K562 (cell line): Measurements from ENCODE around the gene SMYD1. TPM values are rescaled to one million over a fixed set of nuclear protein-coding genes. Genes with fewer than 3 reads are reported as not detected.
A peak's percentile ranks its signal among the peaks of the same experiment; 100 is the strongest.

Experiments
- ARID3A ChIP-seq: IDR thresholded peaks from 2 replicates; pipeline ENCODE4 v1.6.1; 2012; ENCODE audit warnings: low read depth, low read length, improper control_type of control experiment, borderline replicate concordance
- BRD4 ChIP-seq: fragments of 200-600 bp; sonication (generic); IDR thresholded peaks from 2 replicates; pipeline ENCODE4 v1.6.1; 2017; ENCODE audit warnings: inconsistent platforms
- CREB3 ChIP-seq: fragments of 450-650 bp; conservative IDR thresholded peaks from 2 replicates; pipeline ENCODE4 v1.6.1; 2016; ENCODE audit warnings: missing genetic modification characterization, low read depth, mild to moderate bottlenecking, missing compliant biosample characterization, moderate library complexity
- DNMT1 ChIP-seq: fragments of 450-650 bp; IDR thresholded peaks from 2 replicates; pipeline ENCODE4 v1.6.1; 2016; ENCODE audit warnings: antibody characterized with exemption, mild to moderate bottlenecking
- EZH2 ChIP-seq: IDR thresholded peaks from 2 replicates; pipeline ENCODE4 v1.6.1; 2012; ENCODE audit warnings: low read depth, mild to moderate bottlenecking, inconsistent platforms, low read length, borderline replicate concordance
- FOXM1 ChIP-seq, 2 experiments: fragments of 450-650 bp in 1 of 2; sonication (generic) in 1 of 2; formaldehyde crosslinking in 1 of 2; IDR thresholded peaks; 2 replicates each; pipeline versions ENCODE4 v1.6.1 to v1.9.0; 2017 to 2022; ENCODE audit warnings: low read depth in 2 of 2, mild to moderate bottlenecking in 2 of 2, missing genetic modification reagents in 1 of 2, moderate library complexity in 1 of 2
- HIVEP1 ChIP-seq: fragments of 250-450 bp; sonication (Bioruptor Pico); IDR thresholded peaks from 2 replicates; pipeline ENCODE4 v1.4.0; 2020; ENCODE audit warnings: mild to moderate bottlenecking
- ILF3 ChIP-seq: fragments of 450-650 bp; IDR thresholded peaks from 2 replicates; pipeline ENCODE4 v1.6.1; 2018; ENCODE audit warnings: antibody characterized with exemption, mild to moderate bottlenecking, moderate library complexity, borderline replicate concordance
- MBD2 ChIP-seq: sonication (generic); IDR thresholded peaks from 2 replicates; pipeline ENCODE4 v1.6.1; 2016; ENCODE audit warnings: low read depth, borderline replicate concordance
- MTA3 ChIP-seq: fragments of 450-650 bp; formaldehyde crosslinking; IDR thresholded peaks from 2 replicates; pipeline ENCODE4 v1.6.1; 2017; ENCODE audit warnings: mild to moderate bottlenecking, borderline replicate concordance
- PBX2 ChIP-seq, 2 experiments: IDR thresholded peaks in 1 of 2; conservative IDR thresholded peaks in 1 of 2; 2 replicates each; pipeline ENCODE4 v1.6.1; 2016; ENCODE audit warnings: low read depth in 2 of 2, mild to moderate bottlenecking in 1 of 2, missing compliant biosample characterization in 1 of 2, missing genetic modification characterization in 1 of 2, moderate library complexity in 1 of 2
- PCBP2 ChIP-seq: fragments of 200-400 bp; formaldehyde crosslinking; IDR thresholded peaks from 2 replicates; pipeline ENCODE4 v1.6.1; 2018; ENCODE audit warnings: low read length, low read depth, mild to moderate bottlenecking, moderate library complexity; ENCODE audit not compliant: poor library complexity, severe bottlenecking
- PKNOX1 ChIP-seq: fragments of 450-650 bp; IDR thresholded peaks from 2 replicates; pipeline ENCODE4 v1.6.1; 2016
- PREB ChIP-seq: sonication (generic); formaldehyde crosslinking; IDR thresholded peaks from 2 replicates; pipeline ENCODE4 v1.8.1; 2023; ENCODE audit warnings: mild to moderate bottlenecking, missing genetic modification reagents
- PRMT5 ChIP-seq: sonication (generic); formaldehyde crosslinking; IDR thresholded peaks from 2 replicates; pipeline ENCODE4 v1.5.0; 2020; ENCODE audit warnings: missing genetic modification reagents
- SMARCA4 ChIP-seq: fragments of 450-650 bp; IDR thresholded peaks from 2 replicates; pipeline ENCODE4 v1.6.1; 2016
- STAT5B ChIP-seq: fragments of 250-450 bp; sonication (Bioruptor Pico); IDR thresholded peaks from 2 replicates; pipeline ENCODE4 v1.8.0; 2021; ENCODE audit warnings: mild to moderate bottlenecking, inconsistent platforms
- TEAD1 ChIP-seq, 2 experiments: fragments of 450-650 bp in 1 of 2; sonication (generic) in 1 of 2; formaldehyde crosslinking; IDR thresholded peaks; 2 replicates each; pipeline versions ENCODE4 v1.4.0 to v1.8.0; 2020 to 2022; ENCODE audit warnings: mild to moderate bottlenecking in 2 of 2, missing genetic modification reagents in 1 of 2
- XRCC3 ChIP-seq: fragments of 450-650 bp; IDR thresholded peaks from 2 replicates; pipeline ENCODE4 v1.6.1; 2017; ENCODE audit warnings: mild to moderate bottlenecking, moderate library complexity
- ZFP36 ChIP-seq: fragments of 150-350 bp; IDR thresholded peaks from 2 replicates; pipeline ENCODE4 v1.6.1; 2018; ENCODE audit warnings: low read length, low read depth; ENCODE audit not compliant: partially characterized antibody
- ZNF224 ChIP-seq: sonication (generic); formaldehyde crosslinking; IDR thresholded peaks from 2 replicates; pipeline ENCODE4 v1.8.0; 2022; ENCODE audit warnings: mild to moderate bottlenecking, missing genetic modification reagents
- ZNF583 ChIP-seq: fragments of 250-450 bp; sonication (Bioruptor Pico); IDR thresholded peaks from 2 replicates; pipeline ENCODE4 v1.4.0; 2020
- polyA plus RNA-seq, 8 experiments: library from polyadenylated mRNA; depleted of rRNA in 4 of 8; stranded (reverse) in 5 of 8; unstranded in 3 of 8; fragments of >200 nt; fragmentation: Nextera tagmentation in 2 of 8; fragmentation: Illumina TruSeq in 1 of 8; extraction: Ambion mirVana in 2 of 8; extraction: Trizol in 1 of 8; gene quantifications; 2 replicates each; pipeline versions ENCODE4 v1.2.1 to v1.2.3, GENCODE V29; 2011 to 2014; ENCODE audit warnings: inconsistent platforms in 1 of 8, missing spikeins in 1 of 8
- total RNA-seq, 7 experiments: library from RNA; depleted of rRNA in 6 of 7; stranded (reverse); fragments of >200 nt in 6 of 7; fragmentation: Illumina TruSeq in 2 of 7; extraction: Trizol in 2 of 7; gene quantifications; 2 replicates each; pipeline versions ENCODE4 v1.2.1 to v1.2.3, GENCODE V29; 2011 to 2021; ENCODE audit warnings: low replicate concordance in 1 of 7

SMYD1 gene
- total and polyA plus RNA-seq, 9 of the 15 experiments (the other 6 are each of a cell fraction or from before 2014, with no cell fraction given): not detected

- peak; percentile 86; the same call in 1 of the 2 replicates for TF ChIP-seq ARID3A
- TF ChIP-seq PRMT5 (CRISPR knock-in tag): no peak
- TF ChIP-seq XRCC3: no peak
- no peak for TF ChIP-seq HIVEP1 (CRISPR knock-in tag)
- no peak for TF ChIP-seq DNMT1
- TF ChIP-seq PKNOX1: no peak
- no peak for TF ChIP-seq BRD4
- TF ChIP-seq PCBP2: no peak
- peak; percentile 45; the same call in 1 of the 2 replicates for TF ChIP-seq MBD2
- TF ChIP-seq ZFP36: no peak
- TF ChIP-seq ILF3: no peak
- TF ChIP-seq MTA3: peak; percentile 51
- TF ChIP-seq FOXM1 (IDR thresholded peaks at IDR 0.05; ENCODE audit: low read depth): no peak
- TF ChIP-seq FOXM1 (CRISPR knock-in tag; IDR thresholded peaks at IDR 0.05; ENCODE audit: low read depth): no peak
- peak; percentile 85 for TF ChIP-seq SMARCA4
- no peak for TF ChIP-seq STAT5B (CRISPR knock-in tag)
- TF ChIP-seq PBX2 (CRISPR knock-in tag; IDR thresholded peaks at IDR 0.05; ENCODE audit: low read depth): no peak
- no peak for TF ChIP-seq PBX2 (tag; conservative IDR thresholded peaks at IDR 0.05; ENCODE audit: low read depth)
- TF ChIP-seq PREB (CRISPR knock-in tag): no peak
- no peak for TF ChIP-seq ZNF583 (CRISPR knock-in tag)
- no peak for TF ChIP-seq TEAD1 (CRISPR knock-in tag; IDR thresholded peaks at IDR 0.05)
- TF ChIP-seq ZNF224 (CRISPR knock-in tag): no peak
- no peak for TF ChIP-seq CREB3
- TF ChIP-seq EZH2: no peak
Measured at GRCh38 chr2:88057437-88057844, 10.2 kb upstream of the SMYD1 start (continued).
